A549 treated with dexamethasone at 1 μM for 4 hours (cell line): ENCODE data around the gene SNTA1. TPM values are rescaled to one million over a fixed set of nuclear protein-coding genes. Genes with fewer than 3 reads are reported as not detected.

ENCODE experiments used
- total RNA-seq: library from RNA; stranded (reverse); fragments of 200-300 nt; extraction: Qiagen RNA extraction; gene quantifications from 5 replicates; pipeline ENCODE4 v1.2.3, GENCODE V29; 2022

The SNTA1 gene
- total RNA-seq = 8.4 to 11.5 TPM (median 10.5 TPM) in 5 replicates

GRCh38 chr20:33443512-33444239, at the start of gene SNTA1:
Gene SNTA1, minus strand, starts transcription at chr20:33443763. Its CDS starts 143 bp downstream, at chr20:33443620.

GRCh38 chr20:33490023-33490933, 46.7 kb upstream of the SNTA1 start, which contains the start of gene CBFA2T2:
Gene CBFA2T2, plus strand, starts transcription at chr20:33490096. Its CDS starts 172 bp downstream, at chr20:33490268.

GRCh38 chr20:33401184-33401920, 42.2 kb downstream of the SNTA1 start, which contains the start of gene CDK5RAP1:
Gene CDK5RAP1, minus strand, starts transcription at chr20:33401519. Its CDS starts 4,455 bp downstream, at chr20:33397064.

Other genes with a start within 250 kb of the SNTA1 start
- not detected in 5 replicates for gene BPIFA3, start 226.4 kb downstream of the SNTA1 start, total RNA-seq
- gene BPIFA1, start 207.8 kb downstream of the SNTA1 start, total RNA-seq = not detected in 5 replicates
- 0.06 to 0.16 TPM (median 0.15 TPM) in 3 of 5 replicates, not detected in the others for gene BPIFB1, start 160.5 kb downstream of the SNTA1 start, total RNA-seq
- gene CDK5RAP1, start 42.2 kb downstream of the SNTA1 start, total RNA-seq = 31.9 to 38.0 TPM (median 33.7 TPM) in 5 replicates
- gene CBFA2T2, start 46.3 kb upstream of the SNTA1 start, total RNA-seq = 3.3 to 8.2 TPM (median 6.8 TPM) in 5 replicates
- gene C20orf144, start 218.6 kb upstream of the SNTA1 start, total RNA-seq = 0.08 to 0.15 TPM (median 0.09 TPM) in 5 replicates
- not detected in 5 replicates for gene ACTL10, start 223.2 kb upstream of the SNTA1 start, total RNA-seq
- gene NECAB3, start 230.7 kb upstream of the SNTA1 start, total RNA-seq = 5.9 to 12.2 TPM (median 11.6 TPM) in 5 replicates
- 21.6 to 27.2 TPM (median 27.1 TPM) in 5 replicates for gene E2F1, start 242.6 kb upstream of the SNTA1 start, total RNA-seq